ENCODE data around the gene KCNJ15. TPM values are rescaled to one million over a fixed set of nuclear protein-coding genes. Genes with fewer than 3 reads are reported as not detected.

The KCNJ15 gene
- total and polyA plus RNA-seq, 3 experiments from 2014 or later = not detected

GRCh38 chr21:38280454-38280853 is 23.7 kb downstream of the KCNJ15 start:
- Histone ChIP-seq H3K27me3 (ENCODE audit: insufficient read depth, low read length, poor library complexity, severe bottlenecking) (no peaks in the 10 kb centered on the region), H3K27ac (ENCODE audit: low read depth, low read length) (no peak overlapping the region), H3K36me3 (ENCODE audit: insufficient read depth, low read length) (no peaks in the 10 kb centered on the region), H3K4me1 (ENCODE audit: insufficient read depth, low read length) (no peaks in the 10 kb centered on the region), H3K4me3 (ENCODE audit: low read length) (no peak overlapping the region), H3K9me3 (ENCODE audit: low read length) (no peaks in the 10 kb centered on the region)
- Mint-ChIP-seq H3K27me3 (no peaks in the 10 kb centered on the region), H3K36me3 (no peaks in the 10 kb centered on the region), H3K27ac (no peak overlapping the region), H3K4me1 (no peaks in the 10 kb centered on the region), H3K4me3 (no peak overlapping the region), H3K9me3 (no peaks in the 10 kb centered on the region)
- CTCF ChIA-PET = no interaction called here
- POLR2A ChIA-PET = no interaction called here
- DNase-seq = no peak

GRCh38 chr21:38280867-38281266 is 24.1 kb downstream of the KCNJ15 start:
- Histone ChIP-seq H3K4me3 (ENCODE audit: low read length) (no peak overlapping the region), H3K36me3 (ENCODE audit: insufficient read depth, low read length) (no peaks in the 10 kb centered on the region), H3K27ac (ENCODE audit: low read depth, low read length) (no peak overlapping the region), H3K27me3 (ENCODE audit: insufficient read depth, low read length, poor library complexity, severe bottlenecking) (no peaks in the 10 kb centered on the region), H3K4me1 (ENCODE audit: insufficient read depth, low read length) (no peaks in the 10 kb centered on the region), H3K9me3 (ENCODE audit: low read length) (no peaks in the 10 kb centered on the region)
- Mint-ChIP-seq H3K27ac (no peak overlapping the region), H3K4me1 (no peaks in the 10 kb centered on the region), H3K4me3 (no peak overlapping the region), H3K27me3 (no peaks in the 10 kb centered on the region), H3K9me3 (no peaks in the 10 kb centered on the region), H3K36me3 (no peaks in the 10 kb centered on the region)
- DNase-seq = no peak
- ChIA-PET CTCF (no interaction called here), POLR2A (no interaction called here)

- CTCF ChIA-PET = no interaction called here
- Mint-ChIP-seq H3K4me1 (no peaks in the 10 kb centered on the region), H3K36me3 (no peaks in the 10 kb centered on the region)
Measured at GRCh38 chr21:38282921-38283320, 26.1 kb downstream of the KCNJ15 start.

GRCh38 chr21:38284216-38284615 is 27.4 kb downstream of the KCNJ15 start:
- Histone ChIP-seq H3K4me1 (ENCODE audit: insufficient read depth, low read length) (no peaks in the 10 kb centered on the region), H3K36me3 (ENCODE audit: insufficient read depth, low read length) (no peaks in the 10 kb centered on the region), H3K9me3 (ENCODE audit: low read length) (no peaks in the 10 kb centered on the region), H3K27me3 (ENCODE audit: insufficient read depth, low read length, poor library complexity, severe bottlenecking) (no peaks in the 10 kb centered on the region), H3K27ac (ENCODE audit: low read depth, low read length) (no peak overlapping the region), H3K4me3 (ENCODE audit: low read length) (no peak overlapping the region)
- Mint-ChIP-seq H3K36me3 (no peaks in the 10 kb centered on the region), H3K27ac (no peak overlapping the region), H3K4me1 (no peaks in the 10 kb centered on the region), H3K9me3 (no peaks in the 10 kb centered on the region), H3K27me3 (peaks cover 0 to 6% of the 10 kb centered on the region in 2 donors), H3K4me3 (no peak overlapping the region)
- POLR2A ChIA-PET = no interaction called here
- no peak for DNase-seq
- CTCF ChIA-PET = no interaction called here

More at GRCh38 chr21:38282921-38283320, 26.1 kb downstream of the KCNJ15 start:
- POLR2A ChIA-PET = no interaction called here
- Histone ChIP-seq H3K4me1 (ENCODE audit: insufficient read depth, low read length) (no peaks in the 10 kb centered on the region), H3K4me3 (ENCODE audit: low read length) (no peak overlapping the region), H3K27ac (ENCODE audit: low read depth, low read length) (no peak overlapping the region), H3K9me3 (ENCODE audit: low read length) (no peaks in the 10 kb centered on the region), H3K36me3 (ENCODE audit: insufficient read depth, low read length) (no peaks in the 10 kb centered on the region), H3K27me3 (ENCODE audit: insufficient read depth, low read length, poor library complexity, severe bottlenecking) (no peaks in the 10 kb centered on the region)
- Mint-ChIP-seq H3K4me3 (no peak overlapping the region), H3K27me3 (no peaks in the 10 kb centered on the region), H3K9me3 (no peaks in the 10 kb centered on the region), H3K27ac (no peak overlapping the region)
- no peak for DNase-seq

GRCh38 chr21:38286739-38287471 is 30.1 kb downstream of the KCNJ15 start:
- Mint-ChIP-seq H3K36me3 (no peaks in the 10 kb centered on the region), H3K27ac (no peak overlapping the region), H3K4me1 (no peaks in the 10 kb centered on the region), H3K27me3 (peaks cover 0 to 6% of the 10 kb centered on the region in 2 donors), H3K9me3 (no peaks in the 10 kb centered on the region), H3K4me3 (no peak overlapping the region)
- POLR2A ChIA-PET = no interaction called here
- Histone ChIP-seq H3K27me3 (ENCODE audit: insufficient read depth, low read length, poor library complexity, severe bottlenecking) (no peaks in the 10 kb centered on the region), H3K36me3 (ENCODE audit: insufficient read depth, low read length) (no peaks in the 10 kb centered on the region), H3K4me3 (ENCODE audit: low read length) (no peak overlapping the region), H3K4me1 (ENCODE audit: insufficient read depth, low read length) (no peaks in the 10 kb centered on the region), H3K27ac (ENCODE audit: low read depth, low read length) (no peak overlapping the region), H3K9me3 (ENCODE audit: low read length) (no peaks in the 10 kb centered on the region)
- CTCF ChIA-PET = no interaction called here
- DNase-seq = no peak

GRCh38 chr21:38287476-38287875 is 30.7 kb downstream of the KCNJ15 start:
- H3K27ac Mint-ChIP-seq = no peak overlapping the region
- Histone ChIP-seq H3K4me3 (ENCODE audit: low read length) (no peak overlapping the region), H3K9me3 (ENCODE audit: low read length) (no peaks in the 10 kb centered on the region), H3K27me3 (ENCODE audit: insufficient read depth, low read length, poor library complexity, severe bottlenecking) (no peaks in the 10 kb centered on the region), H3K27ac (ENCODE audit: low read depth, low read length) (no peak overlapping the region), H3K4me1 (ENCODE audit: insufficient read depth, low read length) (no peaks in the 10 kb centered on the region), H3K36me3 (ENCODE audit: insufficient read depth, low read length) (no peaks in the 10 kb centered on the region)
- H3K9me3 Mint-ChIP-seq = no peaks in the 10 kb centered on the region
- DNase-seq = no peak
- H3K36me3 Mint-ChIP-seq = no peaks in the 10 kb centered on the region
- ChIA-PET CTCF (no interaction called here), POLR2A (no interaction called here)
- H3K27me3 Mint-ChIP-seq = peaks cover 0 to 10% of the 10 kb centered on the region in 2 donors
- no peak overlapping the region for H3K4me3 Mint-ChIP-seq
- no peaks in the 10 kb centered on the region for H3K4me1 Mint-ChIP-seq

- H3K4me1 Mint-ChIP-seq = no peaks in the 10 kb centered on the region
- no peak overlapping the region for H3K4me3 Mint-ChIP-seq
- H3K27ac ChIP-seq (ENCODE audit: low read depth, low read length) = no peak overlapping the region
- H3K4me1 ChIP-seq (ENCODE audit: insufficient read depth, low read length) = peaks cover 17% of the 10 kb centered on the region
- no peaks in the 10 kb centered on the region for H3K36me3 ChIP-seq (ENCODE audit: insufficient read depth, low read length)
- H3K4me3 ChIP-seq (ENCODE audit: low read length) = no peak overlapping the region
- no peaks in the 10 kb centered on the region for H3K27me3 ChIP-seq (ENCODE audit: insufficient read depth, low read length, poor library complexity, severe bottlenecking)
- no peak overlapping the region for H3K27ac Mint-ChIP-seq
- no peaks in the 10 kb centered on the region for H3K36me3 Mint-ChIP-seq
- CTCF ChIA-PET = no interaction called here
- POLR2A ChIA-PET = no interaction called here
- no peaks in the 10 kb centered on the region for H3K9me3 Mint-ChIP-seq
- H3K27me3 Mint-ChIP-seq = peaks cover 3 to 10% of the 10 kb centered on the region in 2 donors
- DNase-seq = no peak
- no peaks in the 10 kb centered on the region for H3K9me3 ChIP-seq (ENCODE audit: low read length)
Measured at GRCh38 chr21:38289705-38290485, 33.1 kb downstream of the KCNJ15 start.

- Mint-ChIP-seq H3K27me3 (peaks cover 3 to 10% of the 10 kb centered on the region in 2 donors), H3K4me1 (no peaks in the 10 kb centered on the region), H3K9me3 (no peaks in the 10 kb centered on the region), H3K36me3 (no peaks in the 10 kb centered on the region), H3K4me3 (no peak overlapping the region), H3K27ac (no peak overlapping the region)
- H3K4me3 ChIP-seq (ENCODE audit: low read length) = no peak overlapping the region
- H3K27ac ChIP-seq (ENCODE audit: low read depth, low read length) = no peak overlapping the region
- no peaks in the 10 kb centered on the region for H3K27me3 ChIP-seq (ENCODE audit: insufficient read depth, low read length, poor library complexity, severe bottlenecking)
- DNase-seq = no peak
- peaks cover 22% of the 10 kb centered on the region for H3K4me1 ChIP-seq (ENCODE audit: insufficient read depth, low read length)
- no peaks in the 10 kb centered on the region for H3K9me3 ChIP-seq (ENCODE audit: low read length)
- POLR2A ChIA-PET = no interaction called here
- no peaks in the 10 kb centered on the region for H3K36me3 ChIP-seq (ENCODE audit: insufficient read depth, low read length)
- CTCF ChIA-PET = no interaction called here
Measured at GRCh38 chr21:38290809-38291208, 34.0 kb downstream of the KCNJ15 start.

Measured in CD8-positive, alpha-beta memory T cell (primary cell).